Posterior vena cava (tissue), 2 donors: Measurements from ENCODE around the gene DDX11. TPM values are rescaled to one million over a fixed set of nuclear protein-coding genes. Genes with fewer than 3 reads are reported as not detected.
"Not testable (repeated sequence)": the region's sequence is repeated elsewhere in the genome, so short reads cannot be mapped to it uniquely, and the experiment has no call there.

Experiments used
- DNase-seq: peaks from one replicate; pipeline ENCODE4 v3.0.0-alpha.2; 2020; ENCODE audit warnings: low spot score
- intact Hi-C, 2 donors: fragments of 100-400 bp; cut with DNase I; formaldehyde crosslinking; loops; one replicate each; pipeline versions ENCODE4 v1.14.1 to v1.14.2; 2022 to 2023
- long read RNA-seq, 2 donors: library from polyadenylated mRNA; unstranded; transcript quantifications; one replicate each; pipeline ENCODE4 v2.0.0, GENCODE V29; 2020 to 2021
- total RNA-seq, 2 donors: library from RNA; stranded (reverse); fragmentation: NEBNext Ultra II Directional; extraction: Animal tissue kit (Norgen Biotek cat#: 25700); gene quantifications; one replicate each; pipeline ENCODE4 v1.2.1, GENCODE V29; 2021
- donor health status: DM: yes; HTN: yes; CAD: no.
- donor health status: DM: yes; HTN: yes; CAD: no.

Gene DDX11
- total RNA-seq: 10 to 100 TPM in 1 of 2 donors, 1 to 10 TPM in 1; 9.3 to 16.4 TPM
- long read RNA-seq, donor 1, partial matches to known transcripts: 0 of 1 reads
- long read RNA-seq, donor 1, other reads (novel, unspliced or antisense): 1 of 1 reads
- long read RNA-seq, donor 2, partial matches to known transcripts: 5 of 9 reads
- long read RNA-seq, donor 2, other reads (novel, unspliced or antisense): 4 of 9 reads

DNA sequence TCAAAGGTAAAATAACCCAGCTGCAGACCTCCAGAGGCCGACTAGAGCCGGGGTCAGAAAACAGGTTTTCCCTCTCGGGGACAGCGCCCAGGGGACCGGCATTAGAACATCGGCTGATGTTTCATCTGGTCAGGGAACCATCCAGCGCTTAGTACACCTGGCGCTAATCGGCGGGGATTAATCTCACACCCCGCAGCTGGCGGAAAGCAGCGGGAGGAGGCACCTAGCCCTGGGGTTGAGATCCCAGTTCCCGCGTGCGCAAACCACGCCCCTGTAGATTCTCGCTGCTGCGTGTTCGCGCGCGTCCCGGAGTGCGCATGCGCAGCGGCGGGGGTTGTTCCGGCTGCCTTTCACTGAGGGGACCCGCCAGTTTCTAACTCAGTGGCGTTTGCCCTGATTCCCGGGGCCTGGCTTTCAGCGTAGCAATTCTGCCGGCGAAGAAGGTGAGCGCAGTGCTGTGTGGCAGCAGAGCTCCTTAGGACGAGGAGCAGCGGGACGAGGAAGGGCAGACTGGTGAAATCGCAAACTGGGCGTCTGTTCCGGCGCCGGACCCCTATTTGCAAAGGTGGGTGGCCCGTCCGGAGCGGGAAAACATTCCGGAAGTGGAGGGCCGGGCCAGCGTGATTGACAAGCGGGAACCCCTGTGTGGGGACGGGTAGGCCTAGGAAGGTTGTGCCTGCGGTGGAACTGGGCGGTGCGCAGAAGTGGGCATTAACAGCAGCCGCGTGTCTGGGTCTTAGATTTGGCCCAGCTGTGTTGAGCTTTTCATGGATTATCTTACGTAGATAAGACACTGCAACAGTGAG lies at the start of gene DDX11:
TSS of gene DDX11 (plus strand) at position 334 of the 806 bp plus-strand sequence. CDS start 4,534 bp downstream, outside the sequence.
- intact Hi-C loops: not testable (repeated sequence)
- peak; percentile 97 for DNase-seq

GRCh38 chr12:31026202-31026601 lies 47.5 kb upstream of the DDX11 start:
- intact Hi-C loops: no loop called here
- no peak for DNase-seq

DNA sequence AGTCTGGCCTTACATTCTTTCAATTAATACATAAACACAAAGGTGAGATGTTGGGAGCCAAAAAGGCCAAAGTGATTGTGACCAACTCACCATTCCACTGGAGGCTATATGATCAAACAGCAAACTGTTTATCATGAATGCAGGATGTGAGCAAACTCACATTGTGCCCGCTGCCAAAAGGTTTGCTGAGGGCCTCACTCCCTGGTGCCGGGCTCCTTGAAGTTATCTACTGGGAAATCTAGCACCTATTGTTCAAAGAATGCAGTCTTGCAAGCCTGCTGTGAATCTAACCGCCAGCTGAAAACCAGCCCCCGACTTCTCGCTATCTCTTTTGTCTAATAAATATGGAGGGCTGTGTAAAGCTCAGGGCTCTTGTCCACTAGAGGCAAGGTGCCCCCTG lies 46.7 kb upstream of the DDX11 start:
- DNase-seq, intact Hi-C loops: not testable (repeated sequence)

- intact Hi-C loops: no loop called here
- no peak for DNase-seq
Measured at GRCh38 chr12:31029468-31029867, 44.2 kb upstream of the DDX11 start.

DNA sequence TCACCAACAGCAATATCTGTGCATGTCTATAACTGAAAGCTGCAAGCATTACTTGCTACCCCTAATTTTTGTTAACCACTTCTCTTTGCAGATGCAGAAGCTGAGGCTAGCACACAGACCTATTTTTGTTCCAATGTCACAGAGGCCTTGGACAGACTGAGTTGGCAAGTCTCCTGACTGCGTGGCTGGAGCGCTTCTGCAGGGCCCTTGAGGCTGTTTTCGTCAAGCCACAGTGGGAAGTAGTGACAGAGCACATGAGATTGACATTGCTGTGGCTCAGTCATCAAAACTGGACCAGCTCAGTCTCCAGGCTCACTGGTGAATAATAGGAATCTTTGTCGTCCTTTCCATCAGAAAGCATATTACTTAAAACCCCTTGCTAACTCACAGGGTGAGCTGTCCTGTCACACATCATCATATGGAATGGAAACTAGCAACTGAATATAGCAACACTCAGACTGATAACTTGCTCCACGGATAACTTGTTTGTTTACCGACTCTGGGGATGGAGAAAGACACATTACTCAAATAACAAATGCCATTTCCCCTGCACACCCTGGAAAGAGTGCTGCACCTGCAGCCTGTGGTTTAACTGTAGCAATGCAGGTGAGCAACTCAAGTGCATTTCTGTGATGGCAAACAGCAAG lies 43.6 kb upstream of the DDX11 start:
- intact Hi-C loops: no loop called here
- DNase-seq: no peak

GRCh38 chr12:31031951-31032335 lies 41.7 kb upstream of the DDX11 start:
- DNase-seq: no peak
- intact Hi-C loops: no loop called here

GRCh38 chr12:31033146-31033545 lies 40.5 kb upstream of the DDX11 start:
- intact Hi-C loops: no loop called here
- no peak for DNase-seq

- intact Hi-C loops: no loop called here
- DNase-seq: no peak
Measured at GRCh38 chr12:31033681-31034080, 40.0 kb upstream of the DDX11 start.

DNA sequence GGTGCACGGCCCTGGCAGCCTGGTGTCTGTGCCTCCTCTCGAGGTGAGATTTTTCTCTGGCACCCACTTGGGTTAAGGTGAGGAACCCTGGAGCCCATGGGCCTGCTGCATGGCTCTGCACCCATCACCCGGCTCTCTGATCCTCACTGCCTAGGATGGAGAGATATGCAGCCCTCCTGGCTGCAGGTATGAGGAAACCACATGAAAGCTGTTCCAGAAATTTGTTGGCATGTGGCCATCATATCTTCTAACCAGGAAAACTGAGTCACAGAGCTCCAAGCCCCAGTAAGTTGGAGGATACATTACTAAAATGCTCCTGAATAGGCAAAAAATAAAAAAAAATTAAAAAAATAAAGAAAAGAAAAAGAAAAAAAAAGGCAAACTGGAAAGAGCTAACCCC lies 39.3 kb upstream of the DDX11 start:
- no peak for DNase-seq
- intact Hi-C loops: no loop called here

DNA sequence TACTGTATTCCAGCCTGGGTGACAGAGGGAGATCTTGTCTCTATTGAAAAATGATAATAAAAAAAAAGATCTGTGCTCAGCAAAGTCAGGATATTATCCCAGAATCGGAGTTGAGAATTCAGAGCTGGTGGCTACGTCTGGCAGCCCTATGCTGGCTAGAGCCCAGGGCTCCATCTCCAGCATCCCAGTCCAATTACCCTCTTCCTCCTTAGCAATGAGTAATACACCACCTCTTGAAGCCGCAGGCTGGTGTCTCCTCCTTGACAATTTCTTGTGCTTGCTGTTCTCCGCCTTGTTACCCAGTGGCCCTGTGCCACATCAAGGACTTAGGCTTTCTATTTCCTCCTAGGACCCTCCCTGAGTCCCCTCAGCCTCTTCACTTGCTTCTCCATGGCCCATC lies 38.4 kb upstream of the DDX11 start:
- intact Hi-C loops: no loop called here

DNA sequence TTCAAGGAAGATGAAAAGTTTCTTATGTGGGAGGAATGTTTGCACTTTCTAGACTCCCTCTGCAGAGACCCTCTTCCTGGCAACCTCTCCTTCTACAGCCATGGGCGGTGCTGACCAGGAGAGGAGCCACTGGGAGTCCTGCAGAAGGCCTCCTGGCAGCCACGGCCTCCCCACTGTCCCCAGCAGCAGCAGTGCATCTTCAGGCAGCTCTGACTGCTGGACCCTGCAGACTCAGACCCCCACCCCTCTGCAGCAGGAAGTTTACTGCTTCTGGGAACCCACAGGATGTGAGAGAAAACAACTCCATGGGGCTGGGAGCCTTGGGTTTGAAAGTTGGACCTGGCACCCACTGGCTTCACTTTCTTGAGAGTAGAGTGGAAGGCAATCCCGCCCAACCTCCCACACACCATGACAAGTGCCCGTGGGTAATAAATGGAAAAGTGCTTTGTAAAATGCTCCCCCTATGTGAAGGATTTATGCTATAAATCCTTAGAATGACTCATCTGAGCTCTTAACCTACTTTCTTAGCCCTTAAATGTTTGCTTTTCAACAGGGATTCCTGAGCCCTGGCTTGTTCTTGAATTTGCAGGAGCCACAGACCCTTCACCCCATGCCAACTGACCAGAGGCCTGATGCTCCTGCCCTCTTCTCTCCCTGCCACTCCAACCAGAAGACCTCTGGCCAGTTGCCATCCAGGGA lies 37.5 kb upstream of the DDX11 start:
- no peak for DNase-seq
- intact Hi-C loops: no loop called here

More for the DNA sequence above, 38.4 kb upstream of the DDX11 start:
- DNase-seq: no peak

DNA sequence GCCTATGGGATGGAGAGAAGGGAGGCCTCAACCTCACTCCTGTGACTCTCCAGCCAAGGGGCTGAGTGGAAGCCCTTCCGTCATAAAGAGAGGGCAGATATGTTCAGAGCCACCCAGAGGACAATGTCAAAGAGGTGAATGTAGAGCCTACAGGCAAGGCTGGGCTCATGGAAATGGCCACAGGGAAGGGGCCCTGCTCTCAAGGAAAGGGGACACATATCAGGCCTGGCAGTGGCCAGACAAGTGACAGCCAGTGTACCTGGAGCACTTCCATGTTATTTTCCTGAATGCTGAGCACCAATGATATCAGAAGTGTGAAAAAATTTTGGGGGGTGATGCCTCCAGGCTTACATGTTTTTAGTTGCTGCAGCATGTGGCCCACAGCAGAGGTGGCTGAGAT lies 36.6 kb upstream of the DDX11 start:
- intact Hi-C loops: no loop called here
- no peak for DNase-seq

DNA sequence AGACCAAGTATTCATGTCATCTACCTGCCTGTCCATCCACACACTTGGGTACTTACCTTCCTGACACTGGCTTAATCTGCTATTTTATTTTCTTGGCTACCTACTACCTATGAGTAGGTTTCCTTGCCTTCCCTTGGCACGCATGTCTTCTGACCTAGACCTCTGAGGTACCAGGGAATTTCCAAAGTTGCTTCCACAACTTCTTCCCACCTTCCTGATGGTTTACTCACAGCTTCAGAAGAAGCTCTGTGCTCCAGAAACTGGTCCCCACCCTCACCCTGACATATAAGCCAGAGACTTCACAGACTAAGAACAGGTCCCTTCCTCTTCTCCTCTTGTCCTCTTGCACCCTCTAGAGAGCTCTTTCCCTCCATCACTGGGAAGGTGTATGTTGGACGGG lies 35.7 kb upstream of the DDX11 start:
- intact Hi-C loops: no loop called here
- no peak for DNase-seq

- no peak for DNase-seq
- intact Hi-C loops: no loop called here
Measured at GRCh38 chr12:31041033-31041564, 32.6 kb upstream of the DDX11 start.

DNA sequence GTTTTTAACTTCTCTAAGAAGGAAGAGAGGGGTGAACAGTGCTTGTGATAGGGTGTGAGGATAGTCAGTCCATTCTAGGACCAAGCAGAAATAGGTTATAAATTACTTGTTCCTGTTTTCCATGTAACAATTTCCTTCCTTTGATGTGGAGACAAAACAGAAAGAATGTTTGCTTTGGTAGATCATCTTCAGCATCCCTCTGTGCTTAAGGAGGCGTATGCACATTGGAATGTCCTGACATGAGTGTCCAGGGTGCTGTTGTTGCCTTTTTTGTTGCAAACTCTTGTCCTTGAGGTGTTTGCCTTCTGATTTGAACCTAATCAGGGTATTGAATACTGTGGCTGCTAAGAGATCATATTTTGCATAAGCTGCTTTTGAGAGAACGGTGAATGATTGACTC lies 23.5 kb upstream of the DDX11 start:
- intact Hi-C loops, DNase-seq: not testable (repeated sequence)

DNA sequence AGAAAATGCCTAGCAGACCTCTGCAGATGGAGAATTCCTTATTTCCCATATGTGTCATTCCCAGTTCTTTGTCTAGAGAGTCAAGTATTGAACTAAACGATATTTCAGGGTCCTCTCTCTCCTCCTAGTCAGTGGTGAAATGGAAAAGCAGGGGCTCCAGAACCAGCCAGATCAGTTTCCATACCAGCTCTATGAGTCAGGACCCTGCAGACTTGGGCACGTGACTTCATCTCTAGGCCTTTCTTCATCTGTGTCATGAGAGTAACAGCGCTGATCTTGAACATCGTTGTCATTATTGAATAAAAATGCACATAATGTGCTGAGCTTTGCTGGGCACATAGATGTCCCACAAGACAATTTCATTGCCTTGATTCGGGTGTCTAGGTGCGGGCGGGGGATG lies 23.1 kb upstream of the DDX11 start:
- DNase-seq, intact Hi-C loops: not testable (repeated sequence)

DNA sequence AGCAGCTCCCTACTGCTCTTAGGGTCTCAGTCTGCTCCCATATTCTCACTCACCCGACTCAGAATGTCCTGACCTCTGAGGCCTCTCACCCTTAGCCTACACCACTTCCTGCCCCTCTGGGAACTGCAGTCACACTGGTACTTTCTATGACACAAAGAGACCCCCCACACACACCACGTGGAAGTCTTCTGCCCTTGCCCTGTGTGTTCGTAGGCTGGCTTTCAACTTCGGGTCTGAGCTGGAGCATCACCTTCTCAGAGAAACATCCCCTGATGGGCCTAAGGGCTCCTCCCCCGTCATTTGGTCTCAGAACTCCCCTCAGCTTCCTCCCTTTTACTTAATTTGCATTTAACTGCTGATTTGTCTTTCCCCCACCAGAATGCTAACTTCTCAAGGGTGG lies 22.0 kb upstream of the DDX11 start:
- DNase-seq, intact Hi-C loops: not testable (repeated sequence)

GRCh38 chr12:31052121-31052520 lies 21.5 kb upstream of the DDX11 start:
- DNase-seq, intact Hi-C loops: not testable (repeated sequence)

- intact Hi-C loops, DNase-seq: not testable (repeated sequence)
Measured at GRCh38 chr12:31052666-31053439, 20.8 kb upstream of the DDX11 start.
